HG03045 (cell line): ENCODE measurements around the gene OR4D5.

Source experiments
- ATAC-seq: cut with Tn5 transposase; IDR thresholded peaks from one replicate; pipeline ENCODE4 v1.9.1; 2021; ENCODE audit warnings: mild to moderate bottlenecking, moderate library complexity; ENCODE audit not compliant: unreplicated experiment

Gene OR4D5

GRCh38 chr11:123939317-123939716 is at the start of gene OR4D5:
Gene OR4D5, plus strand, starts transcription at chr11:123939617. Its CDS starts 0 bp downstream, at chr11:123939617.
- ATAC-seq, result no peak

- no peak for ATAC-seq
Measured at GRCh38 chr11:123892031-123892430, 47.4 kb upstream of the OR4D5 start.

GRCh38 chr11:123899792-123900191 is 39.6 kb upstream of the OR4D5 start:
- ATAC-seq, result no peak

- no peak for ATAC-seq
Measured at GRCh38 chr11:123901867-123902266, 37.5 kb upstream of the OR4D5 start, which contains the start of gene OR8D4. Gene OR8D4, plus strand, starts transcription at chr11:123902167. Its CDS starts 4,265 bp downstream, at chr11:123906432.

- peak; percentile 70 for ATAC-seq
Measured at GRCh38 chr11:123903932-123904331, 35.5 kb upstream of the OR4D5 start.

GRCh38 chr11:123904932-123905331 is 34.5 kb upstream of the OR4D5 start:
- no peak for ATAC-seq

- no peak for ATAC-seq
Measured at GRCh38 chr11:123905826-123906225, 33.6 kb upstream of the OR4D5 start.

- no peak for ATAC-seq
Measured at GRCh38 chr11:123920943-123921342, 18.5 kb upstream of the OR4D5 start.

- no peak for ATAC-seq
Measured at GRCh38 chr11:123924027-123924426, 15.4 kb upstream of the OR4D5 start.

- no peak for ATAC-seq
Measured at GRCh38 chr11:123942413-123942812, 3.0 kb downstream of the OR4D5 start.

- no peak for ATAC-seq
Measured at GRCh38 chr11:123943738-123944137, 4.3 kb downstream of the OR4D5 start, which contains the start of gene OR6T1. Gene OR6T1, minus strand, starts transcription at chr11:123943838. Its CDS starts 0 bp downstream, at chr11:123943838.

- no peak for ATAC-seq
Measured at GRCh38 chr11:123945132-123945531, 5.7 kb downstream of the OR4D5 start.

- ATAC-seq, result no peak
Measured at GRCh38 chr11:123956752-123957151, 17.3 kb downstream of the OR4D5 start.

GRCh38 chr11:123973816-123974215 is 34.4 kb downstream of the OR4D5 start:
- no peak for ATAC-seq

GRCh38 chr11:123976770-123977560 is 37.5 kb downstream of the OR4D5 start:
- ATAC-seq, result no peak

GRCh38 chr11:123977731-123978347 is 38.4 kb downstream of the OR4D5 start, which contains the start of gene OR10S1:
Gene OR10S1, minus strand, starts transcription at chr11:123977781. Its CDS starts 117 bp downstream, at chr11:123977664.
- no peak for ATAC-seq

- ATAC-seq, result no peak
Measured at GRCh38 chr11:123979311-123979710, 39.9 kb downstream of the OR4D5 start.
